HFF-Myc (cell line): Measurements from ENCODE around the gene MRGPRG.
"Not testable (repeated sequence)": the region's sequence is repeated elsewhere in the genome, so short reads cannot be mapped to it uniquely, and the experiment has no call there.

Experiments
- DNase-seq: peaks from one replicate; pipeline ENCODE4 v3.0.0-alpha.2; 2011; ENCODE audit warnings: low read depth; ENCODE audit errors: extremely low read depth
- H3K4me3 ChIP-seq: replicated peaks from 2 replicates; pipeline ENCODE4 v1.5.1; 2011; ENCODE audit warnings: low read depth, mild to moderate bottlenecking, control low read depth, low read length
- CTCF ChIP-seq: IDR thresholded peaks from 2 replicates; pipeline ENCODE4 v1.5.1; 2012; ENCODE audit warnings: mild to moderate bottlenecking, low read depth, low read length, control low read depth; ENCODE audit errors: missing control alignments

Gene MRGPRG

GRCh38 chr11:3218483-3219280, at the start of gene MRGPRG:
TSS of gene MRGPRG (minus strand) at chr11:3218813. CDS start at chr11:3218813, 0 bp downstream.
- DNase-seq = no peak
- no peak within 1 kb of the TSS for H3K4me3 ChIP-seq
- TF ChIP-seq CTCF = no peak

GRCh38 chr11:3262548-3262947, 43.9 kb upstream of the MRGPRG start:
- not testable (repeated sequence) for DNase-seq, H3K4me3 ChIP-seq

GRCh38 chr11:3261831-3262230, 43.2 kb upstream of the MRGPRG start:
- not testable (repeated sequence) for H3K4me3 ChIP-seq, DNase-seq

GRCh38 chr11:3257509-3257908, 38.9 kb upstream of the MRGPRG start:
- not testable (repeated sequence) for H3K4me3 ChIP-seq, DNase-seq

- not testable (repeated sequence) for DNase-seq, H3K4me3 ChIP-seq
Measured at GRCh38 chr11:3255241-3255640, 36.6 kb upstream of the MRGPRG start.

- DNase-seq, H3K4me3 ChIP-seq: not testable (repeated sequence)
Measured at GRCh38 chr11:3254773-3255172, 36.2 kb upstream of the MRGPRG start.

GRCh38 chr11:3245071-3245470, 26.5 kb upstream of the MRGPRG start:
- no peak for TF ChIP-seq CTCF
- no peak overlapping the region for H3K4me3 ChIP-seq
- no peak for DNase-seq

- H3K4me3 ChIP-seq = no peak overlapping the region
- DNase-seq = no peak
- TF ChIP-seq CTCF = no peak
Measured at GRCh38 chr11:3243880-3244279, 25.3 kb upstream of the MRGPRG start.

GRCh38 chr11:3237119-3237518, 18.5 kb upstream of the MRGPRG start:
- H3K4me3 ChIP-seq = no peak overlapping the region
- no peak for DNase-seq
- TF ChIP-seq CTCF = no peak

GRCh38 chr11:3234846-3235245, 16.2 kb upstream of the MRGPRG start:
- H3K4me3 ChIP-seq = no peak overlapping the region
- no peak for DNase-seq
- no peak for TF ChIP-seq CTCF
